ENCODE results near the gene EPN2.
A peak's percentile ranks its signal among the peaks of the same experiment; 100 is the strongest.

The EPN2 gene

DNA sequence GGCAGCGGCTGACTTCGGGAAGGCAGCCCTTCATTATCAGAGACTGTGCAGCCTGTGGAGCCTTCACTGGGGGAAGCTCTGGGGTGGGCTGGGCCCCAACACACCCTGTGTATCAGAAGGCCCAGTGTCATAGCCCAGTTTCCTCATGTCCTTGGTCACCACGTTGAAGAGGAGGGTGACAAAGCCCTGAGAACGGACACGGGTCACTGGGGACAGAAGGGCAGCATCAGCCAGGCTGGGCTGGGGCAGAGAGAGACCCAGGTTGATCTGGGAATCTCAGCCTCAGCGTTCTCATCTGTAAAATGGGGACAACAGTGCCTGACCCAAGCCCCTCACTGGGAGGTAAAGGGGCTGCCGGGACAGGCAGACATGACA, 106.1 kb downstream of the EPN2 start:
- H3K4me3 ChIP-seq (ENCODE audit: low read depth, low read length), result no peak overlapping the region
- in situ Hi-C loops (cut with HindIII; ENCODE audit: low sequenced_read_pairs), result no loop called here
- DNase-seq (ENCODE audit: low read depth), result no peak
- TF ChIP-seq, protein P1, sequence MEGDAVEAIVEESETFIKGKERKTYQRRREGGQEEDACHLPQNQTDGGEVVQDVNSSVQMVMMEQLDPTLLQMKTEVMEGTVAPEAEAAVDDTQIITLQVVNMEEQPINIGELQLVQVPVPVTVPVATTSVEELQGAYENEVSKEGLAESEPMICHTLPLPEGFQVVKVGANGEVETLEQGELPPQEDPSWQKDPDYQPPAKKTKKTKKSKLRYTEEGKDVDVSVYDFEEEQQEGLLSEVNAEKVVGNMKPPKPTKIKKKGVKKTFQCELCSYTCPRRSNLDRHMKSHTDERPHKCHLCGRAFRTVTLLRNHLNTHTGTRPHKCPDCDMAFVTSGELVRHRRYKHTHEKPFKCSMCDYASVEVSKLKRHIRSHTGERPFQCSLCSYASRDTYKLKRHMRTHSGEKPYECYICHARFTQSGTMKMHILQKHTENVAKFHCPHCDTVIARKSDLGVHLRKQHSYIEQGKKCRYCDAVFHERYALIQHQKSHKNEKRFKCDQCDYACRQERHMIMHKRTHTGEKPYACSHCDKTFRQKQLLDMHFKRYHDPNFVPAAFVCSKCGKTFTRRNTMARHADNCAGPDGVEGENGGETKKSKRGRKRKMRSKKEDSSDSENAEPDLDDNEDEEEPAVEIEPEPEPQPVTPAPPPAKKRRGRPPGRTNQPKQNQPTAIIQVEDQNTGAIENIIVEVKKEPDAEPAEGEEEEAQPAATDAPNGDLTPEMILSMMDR (IDR thresholded peaks at IDR 0.05; ENCODE audit: low read depth, low read length, missing control alignments), result no peak

DNA sequence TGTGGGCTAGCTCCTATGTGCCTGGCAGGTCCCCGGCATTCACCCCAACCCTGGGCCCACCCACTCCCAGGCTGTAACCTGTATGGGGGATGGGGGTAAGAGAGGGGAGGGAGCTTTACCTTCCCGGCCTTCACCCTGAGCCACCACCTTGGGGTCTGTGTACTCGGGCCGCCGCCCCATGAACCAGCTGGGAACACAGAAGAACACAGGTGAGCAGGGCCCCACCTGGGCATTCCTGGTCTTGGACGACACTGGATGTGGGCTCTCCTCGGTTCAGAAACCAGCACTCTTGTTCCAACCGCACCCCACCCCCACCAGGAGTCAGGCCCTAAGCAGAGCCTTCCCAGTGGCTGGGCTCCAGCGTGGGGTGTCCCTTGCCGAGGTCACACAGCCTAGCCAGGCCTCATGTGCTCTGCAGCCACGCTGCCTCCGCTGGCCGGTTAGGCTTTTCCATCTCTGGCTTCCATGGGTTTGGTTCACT, 106.5 kb downstream of the EPN2 start:
- in situ Hi-C loops (cut with HindIII; ENCODE audit: low sequenced_read_pairs), result no loop called here
- no peak for DNase-seq (ENCODE audit: low read depth)

DNA sequence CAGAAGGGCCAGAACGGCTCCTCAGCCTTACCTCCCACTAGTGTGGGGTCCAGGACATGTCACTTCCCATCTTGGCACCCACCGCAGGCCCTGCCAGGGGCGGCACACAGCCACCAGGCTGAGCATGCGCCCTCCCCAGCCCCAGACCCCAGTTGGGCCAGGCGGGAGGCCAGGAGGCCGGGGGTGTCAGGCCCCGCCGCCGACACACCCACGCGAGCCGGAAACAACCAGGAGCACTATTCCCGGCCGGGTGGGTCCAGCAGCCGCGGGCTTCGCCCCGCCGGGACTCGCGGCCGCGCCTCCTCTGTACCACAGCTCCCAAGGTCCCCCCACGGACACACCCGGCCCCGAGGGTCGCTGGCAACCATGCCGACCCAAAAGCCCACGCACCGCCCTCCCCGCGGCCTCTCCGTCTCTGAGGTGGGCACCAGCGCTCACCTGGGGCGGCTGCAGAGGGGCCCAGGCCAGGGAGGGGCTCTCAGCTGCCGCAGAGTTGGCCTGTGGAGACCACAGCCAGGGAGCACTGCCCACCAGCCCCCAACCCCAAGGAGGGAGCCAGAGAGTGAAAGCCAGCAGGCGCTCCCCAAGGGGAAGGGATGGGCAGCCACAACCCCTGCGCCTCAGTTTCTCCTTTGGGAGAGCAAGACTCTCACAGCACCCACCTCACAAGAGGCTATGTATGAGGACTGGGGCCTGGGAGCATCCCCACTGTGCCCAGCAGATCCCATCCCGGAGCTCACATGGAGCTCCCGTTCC, 107.3 kb downstream of the EPN2 start:
- no peak for DNase-seq (ENCODE audit: low read depth)
- in situ Hi-C loops (cut with HindIII; ENCODE audit: low sequenced_read_pairs), result no loop called here
- TF ChIP-seq, protein P1 (IDR thresholded peaks at IDR 0.05; ENCODE audit: low read depth, low read length, missing control alignments), result no peak
- H3K4me3 ChIP-seq (ENCODE audit: low read depth, low read length), result no peak overlapping the region

More for the DNA sequence above, 106.5 kb downstream of the EPN2 start:
- TF ChIP-seq, protein P1 (IDR thresholded peaks at IDR 0.05; ENCODE audit: low read depth, low read length, missing control alignments), result no peak
- no peak overlapping the region for H3K4me3 ChIP-seq (ENCODE audit: low read depth, low read length)

DNA sequence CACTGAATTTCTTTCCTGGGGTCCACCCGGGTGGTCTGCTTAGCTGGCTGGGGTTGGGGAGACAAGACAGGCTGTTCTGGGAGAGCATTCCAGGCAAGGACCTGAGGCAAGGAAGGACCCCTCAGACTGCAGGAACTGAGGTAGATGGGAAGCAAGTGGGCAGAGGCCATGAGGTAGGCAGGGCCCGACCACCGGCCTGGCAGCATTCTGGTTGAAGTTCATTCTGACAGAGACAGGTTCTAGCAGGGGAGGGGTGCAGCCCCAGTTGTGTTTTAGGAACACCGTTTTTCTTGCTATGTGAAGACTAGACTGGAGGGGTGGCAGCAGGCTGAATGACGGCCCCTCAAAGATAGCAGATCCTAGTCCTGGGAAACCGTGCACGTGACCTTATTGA, 107.9 kb downstream of the EPN2 start:
- TF ChIP-seq, protein P1 (IDR thresholded peaks at IDR 0.05; ENCODE audit: low read depth, low read length, missing control alignments), result no peak
- no peak for DNase-seq (ENCODE audit: low read depth)
- in situ Hi-C loops (cut with HindIII; ENCODE audit: low sequenced_read_pairs), result no loop called here
- H3K4me3 ChIP-seq (ENCODE audit: low read depth, low read length), result no peak overlapping the region

DNA sequence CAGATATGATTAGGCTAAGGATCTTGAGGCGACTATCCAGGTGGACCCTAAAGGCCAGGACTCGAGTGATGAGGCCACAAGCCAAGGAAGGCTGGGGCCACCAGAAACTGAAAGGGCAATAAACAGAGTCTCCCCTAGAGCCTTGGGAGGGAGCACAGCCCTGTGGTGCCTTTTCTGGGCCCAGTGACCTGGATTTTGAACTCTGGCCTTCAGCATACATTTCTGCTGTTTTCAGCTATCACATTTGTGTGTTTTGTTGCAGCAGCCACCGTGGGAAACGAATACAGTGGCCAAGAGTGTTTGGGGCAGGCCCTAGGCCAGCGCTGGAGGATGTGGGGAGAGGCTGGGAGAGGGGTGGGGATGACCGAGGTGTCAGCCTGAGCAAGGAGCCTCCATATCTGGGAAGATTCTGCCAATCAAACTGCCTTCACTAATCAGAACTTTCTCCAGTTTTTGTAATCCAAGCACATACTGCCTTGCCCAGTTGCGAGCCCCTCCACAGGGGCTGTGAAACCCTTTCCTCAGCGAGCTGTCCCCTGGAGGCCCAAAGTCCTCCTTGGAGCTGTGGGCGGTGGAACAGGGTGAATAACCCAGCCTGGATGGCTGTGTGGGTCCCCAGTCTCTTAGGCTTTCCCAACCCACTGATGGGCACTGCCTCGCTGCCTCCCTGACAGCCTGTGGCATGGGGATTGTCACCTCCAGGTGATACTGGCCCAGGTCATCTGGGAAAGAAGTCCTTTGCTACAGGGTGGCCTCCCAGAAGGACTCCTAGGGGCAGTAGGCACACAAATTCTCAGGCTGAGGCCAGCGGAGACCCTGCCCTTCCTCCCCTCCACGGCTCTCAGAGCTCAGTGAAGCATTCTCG, 108.6 kb downstream of the EPN2 start:
- DNase-seq (ENCODE audit: low read depth), result no peak
- in situ Hi-C loops (cut with HindIII; ENCODE audit: low sequenced_read_pairs), result no loop called here
- H3K4me3 ChIP-seq (ENCODE audit: low read depth, low read length), result no peak overlapping the region
- TF ChIP-seq, protein P1 (IDR thresholded peaks at IDR 0.05; ENCODE audit: low read depth, low read length, missing control alignments), result no peak

DNA sequence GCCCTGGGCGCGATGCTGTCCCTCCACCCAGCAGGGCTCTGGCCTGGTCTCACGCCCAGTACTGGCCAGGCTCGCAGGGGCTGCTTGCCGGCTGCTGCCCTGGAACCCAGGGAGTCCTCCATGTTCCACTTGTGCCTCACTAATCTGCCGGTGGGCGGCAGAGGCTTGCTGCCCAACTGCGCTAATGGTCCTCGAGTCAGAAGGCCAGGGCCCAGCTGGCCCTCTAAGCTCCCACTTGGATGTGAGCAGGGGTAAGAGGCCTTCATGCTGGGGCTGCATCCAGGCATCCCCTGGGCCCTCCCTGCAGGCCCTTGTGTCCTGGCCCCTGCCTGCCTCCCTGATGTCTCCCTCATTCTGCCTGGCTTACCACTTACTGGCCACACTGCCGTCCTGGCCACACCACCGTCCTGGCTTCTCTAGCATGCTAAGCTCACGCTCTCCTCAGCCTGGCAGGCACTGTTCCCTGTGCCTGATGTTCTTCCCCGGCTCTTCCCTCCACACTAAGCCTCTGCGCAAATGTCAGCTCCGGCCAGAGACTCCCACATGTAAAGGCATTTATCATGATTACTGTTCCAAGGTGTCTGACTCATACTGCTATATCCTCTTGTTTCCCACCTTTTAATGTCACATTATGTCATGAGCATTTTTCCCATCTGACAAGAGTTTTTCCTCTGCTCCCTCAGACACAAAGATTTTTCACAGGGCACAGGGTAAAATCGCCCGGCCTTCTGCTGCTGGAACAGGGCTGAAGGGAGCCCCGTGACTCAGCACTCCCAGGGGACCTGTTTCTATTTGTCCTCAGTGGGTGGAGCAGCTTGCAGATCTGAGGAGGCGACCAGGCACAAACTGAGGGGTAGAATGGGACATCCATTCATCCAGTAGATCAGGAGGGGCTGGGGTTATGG, 109.4 kb downstream of the EPN2 start:
- H3K4me3 ChIP-seq (ENCODE audit: low read depth, low read length), result no peak overlapping the region
- peak; percentile 49 for DNase-seq (ENCODE audit: low read depth)
- in situ Hi-C loops (cut with HindIII; ENCODE audit: low sequenced_read_pairs), result no loop called here
- TF ChIP-seq, protein P1 (IDR thresholded peaks at IDR 0.05; ENCODE audit: low read depth, low read length, missing control alignments), result no peak
